Activated CD4-positive, CD25-positive, alpha-beta regulatory T cell (primary cell): ENCODE data around the gene TMX2.
"Not testable (repeated sequence)": the region's sequence is repeated elsewhere in the genome, so short reads cannot be mapped to it uniquely, and the experiment has no call there.

Experiments used
- DNase-seq, 4 experiments: peaks; one replicate each; lab custom pipeline; 2025; lab: John Stamatoyannopoulos, UW

TMX2 gene

DNA sequence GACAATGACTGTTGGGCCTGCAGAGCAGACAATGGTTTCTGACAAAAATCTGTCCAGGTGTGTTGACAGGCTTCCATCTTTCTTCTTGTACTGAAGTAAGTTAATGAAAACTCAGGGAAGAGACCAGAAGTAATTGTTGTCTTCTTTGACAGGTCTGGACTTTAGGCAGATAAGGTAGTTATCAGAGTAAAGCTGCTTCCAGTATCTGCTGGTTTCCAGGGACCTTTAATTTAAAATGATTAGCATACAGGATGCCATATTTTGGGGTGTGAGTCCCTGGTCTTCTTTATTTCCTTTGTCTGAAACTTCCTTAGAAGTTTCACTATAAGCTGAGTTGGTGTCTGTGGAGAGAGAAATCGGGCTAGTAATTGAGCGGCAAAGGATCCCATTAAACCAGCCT lies 1.4 kb downstream of the TMX2 start:
- DNase-seq = no peak

DNA sequence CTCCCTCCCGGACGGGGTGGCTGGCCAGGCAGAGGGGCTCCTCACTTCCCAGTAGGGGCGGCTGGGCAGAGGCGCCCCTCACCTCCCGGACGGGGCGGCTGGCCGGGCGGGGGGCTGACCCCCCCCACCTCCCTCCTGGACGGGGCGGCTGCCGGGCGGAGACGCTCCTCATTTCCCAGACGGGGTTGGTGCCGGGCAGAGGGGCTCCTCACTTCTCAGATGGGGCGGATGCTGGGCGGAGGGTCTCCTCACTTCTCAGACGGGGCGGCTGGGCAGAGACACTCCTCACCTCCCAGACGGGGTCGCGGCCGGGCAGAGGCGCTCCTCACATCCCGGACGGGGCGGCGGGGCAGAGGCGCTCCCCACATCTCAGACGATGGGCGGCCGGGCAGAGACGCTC lies 4.3 kb downstream of the TMX2 start:
- DNase-seq = not testable (repeated sequence)

DNA sequence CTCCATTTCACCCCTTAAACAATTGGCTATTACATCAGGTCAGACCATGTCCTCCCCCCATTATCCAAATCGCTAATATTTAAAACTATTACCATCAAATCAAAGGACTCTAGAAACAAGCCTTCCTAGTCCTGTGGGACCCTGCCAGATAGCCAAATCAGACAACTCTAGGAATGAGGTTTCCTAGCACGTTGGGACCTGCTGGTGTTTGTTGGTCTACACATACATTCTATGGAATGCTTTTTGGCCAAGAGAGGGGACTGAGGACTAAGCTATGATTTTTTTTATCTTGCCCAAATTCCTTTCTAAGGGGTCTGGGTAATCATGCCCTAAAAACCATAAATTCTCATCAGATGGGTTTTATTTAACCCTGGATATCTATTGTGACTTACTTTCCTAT lies 14.8 kb downstream of the TMX2 start:
- DNase-seq = no peak

DNA sequence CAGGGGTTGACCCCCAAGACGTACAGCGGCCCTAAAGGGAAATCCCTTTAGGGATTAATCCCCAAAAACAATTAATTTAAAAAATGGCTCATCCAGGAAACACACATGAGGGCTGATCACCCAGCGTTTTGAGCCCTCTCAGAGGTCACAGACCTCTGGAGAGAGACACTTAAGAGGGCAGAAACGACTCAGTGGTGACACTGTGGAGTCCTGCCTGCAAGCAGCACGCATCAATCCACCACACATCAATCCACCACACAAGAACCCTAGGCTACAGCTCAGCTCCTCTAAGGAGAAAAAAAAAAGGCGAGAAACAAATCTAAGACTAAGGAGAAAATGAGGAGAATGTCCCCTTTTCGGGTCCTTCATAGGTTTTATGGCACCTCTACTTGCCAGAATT lies 16.4 kb downstream of the TMX2 start:
- DNase-seq = no peak

DNA sequence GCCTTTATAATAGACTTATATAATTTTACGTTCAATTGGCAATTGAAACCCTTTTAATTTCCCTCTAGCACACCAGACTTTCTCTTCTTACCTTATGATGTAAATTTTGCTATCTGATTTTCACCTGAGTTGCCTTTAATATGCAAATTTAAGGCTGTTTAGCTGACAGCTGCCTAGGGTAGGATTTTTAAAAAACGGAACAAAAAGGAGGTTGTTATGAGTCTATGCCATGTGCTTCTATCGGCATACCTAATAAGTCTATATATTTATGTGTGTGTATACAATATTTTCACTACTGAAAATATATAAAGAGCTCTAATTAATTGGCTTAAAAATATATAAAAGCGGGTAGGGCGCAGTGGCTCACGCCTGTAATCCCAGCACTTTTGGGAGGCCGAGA lies 17.1 kb downstream of the TMX2 start:
- no peak for DNase-seq

DNA sequence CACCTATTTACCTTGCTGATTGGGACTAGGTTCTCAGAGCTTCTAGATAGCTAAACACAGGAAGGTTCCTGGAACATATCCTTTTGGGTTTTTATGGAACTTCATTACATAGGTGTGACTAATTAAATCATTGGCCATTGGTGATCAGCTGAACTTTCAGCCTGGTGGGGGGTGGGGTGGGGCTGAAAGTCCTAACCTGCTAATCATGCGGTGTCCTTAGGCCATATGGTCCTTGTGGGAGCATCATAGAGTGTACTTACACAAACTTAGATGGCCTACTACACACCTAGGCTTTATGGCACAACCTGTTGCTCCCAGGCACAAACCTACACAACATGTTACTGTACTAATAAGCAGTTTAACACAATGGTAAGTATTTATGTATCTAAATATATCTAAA lies 20.3 kb downstream of the TMX2 start:
- no peak for DNase-seq

DNA sequence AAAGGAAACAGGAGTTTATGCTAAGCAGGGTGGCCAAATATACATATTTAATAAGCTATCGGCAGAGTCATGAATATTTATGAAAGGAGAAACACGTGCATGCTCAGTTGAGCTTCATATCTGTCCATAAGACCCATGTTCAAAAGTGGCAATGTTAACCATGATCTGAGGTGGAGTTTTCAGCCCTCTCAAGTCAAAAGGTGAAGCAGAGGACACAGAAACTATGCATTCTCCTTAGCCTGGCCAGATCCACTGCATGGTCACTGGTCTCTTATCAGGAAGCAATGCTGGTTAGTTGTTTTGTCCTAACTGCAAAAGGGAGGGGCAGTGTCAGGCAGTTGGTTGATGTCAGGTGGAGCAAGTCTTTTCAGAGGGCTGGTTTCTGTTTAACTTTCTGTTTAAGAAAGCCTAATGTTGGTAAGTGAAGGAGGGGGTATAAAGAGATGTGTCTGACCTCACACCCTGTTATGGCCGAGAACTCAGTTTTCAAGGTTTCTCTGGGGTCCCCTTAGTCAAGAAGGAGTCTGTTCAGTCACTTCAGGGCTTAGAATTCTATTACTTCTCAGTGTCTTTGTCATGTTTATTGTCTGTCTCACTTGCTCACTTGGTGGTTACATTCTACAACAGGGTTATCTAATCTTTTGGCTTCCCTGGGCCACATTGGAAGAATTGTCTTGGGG lies 23.4 kb downstream of the TMX2 start:
- no peak for DNase-seq

DNA sequence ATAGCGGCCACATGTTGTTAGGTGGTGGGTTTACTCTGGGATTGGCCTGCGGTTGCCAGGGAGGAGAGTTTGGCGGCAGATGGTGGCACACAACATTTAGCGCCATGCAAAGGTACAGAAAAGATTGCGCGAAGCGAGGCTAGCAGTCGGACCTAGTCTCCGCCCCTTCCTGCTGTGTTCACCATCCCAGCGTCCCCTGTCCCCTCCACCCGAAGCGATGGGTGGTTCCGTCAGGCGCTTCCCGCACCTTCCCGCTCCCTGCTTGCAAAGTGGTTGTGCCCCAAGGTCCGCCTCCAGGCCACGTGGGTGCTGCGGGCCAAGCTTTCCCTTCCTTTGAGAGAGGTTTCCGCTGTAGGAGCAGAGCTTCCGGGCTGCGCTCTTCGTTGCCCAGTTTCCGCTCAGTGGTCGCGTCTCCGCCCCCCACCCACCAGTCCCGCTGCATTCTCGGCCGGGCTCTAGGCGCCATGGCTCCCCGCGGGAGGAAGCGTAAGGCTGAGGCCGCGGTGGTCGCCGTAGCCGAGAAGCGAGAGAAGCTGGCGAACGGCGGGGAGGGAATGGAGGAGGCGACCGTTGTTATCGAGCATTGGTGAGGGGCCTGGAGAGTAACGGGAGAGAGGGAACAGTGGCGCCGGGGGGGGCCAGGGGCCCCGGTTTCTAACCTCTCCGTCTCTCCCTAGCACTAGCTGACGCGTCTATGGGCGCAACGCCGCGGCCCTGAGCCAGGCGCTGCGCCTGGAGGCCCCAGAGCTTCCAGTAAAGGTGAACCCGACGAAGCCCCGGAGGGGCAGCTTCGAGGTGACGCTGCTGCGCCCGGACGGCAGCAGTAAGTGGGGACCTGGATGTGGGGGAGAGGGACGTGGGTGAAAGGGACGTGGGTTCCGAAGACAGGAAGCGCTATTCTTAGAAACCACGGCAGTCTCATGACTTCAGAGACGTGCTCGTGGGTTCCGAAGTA lies 29.0 kb downstream of the TMX2 start, which contains the start of gene SELENOH:
SELENOH (plus strand) TSS at position 360 of the 955 bp plus-strand sequence; CDS start at position 465, 105 bp downstream.
- peak; percentile 78 to 84 (median 79) for DNase-seq

DNA sequence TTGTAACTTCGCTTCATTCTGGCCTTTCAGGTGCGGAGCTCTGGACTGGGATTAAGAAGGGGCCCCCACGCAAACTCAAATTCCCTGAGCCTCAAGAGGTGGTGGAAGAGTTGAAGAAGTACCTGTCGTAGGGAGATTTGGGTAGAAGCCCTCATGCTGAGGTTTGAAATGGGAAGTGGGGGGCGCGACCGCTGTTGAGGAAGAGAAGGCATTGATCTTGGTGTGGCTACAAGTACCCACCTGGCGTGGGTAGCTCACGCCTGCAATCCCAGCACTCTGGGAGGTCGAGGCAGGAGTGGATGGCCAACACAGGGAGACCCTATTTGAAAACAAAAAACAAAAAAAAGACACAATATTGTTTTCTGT lies 29.7 kb downstream of the TMX2 start:
- no peak for DNase-seq

DNA sequence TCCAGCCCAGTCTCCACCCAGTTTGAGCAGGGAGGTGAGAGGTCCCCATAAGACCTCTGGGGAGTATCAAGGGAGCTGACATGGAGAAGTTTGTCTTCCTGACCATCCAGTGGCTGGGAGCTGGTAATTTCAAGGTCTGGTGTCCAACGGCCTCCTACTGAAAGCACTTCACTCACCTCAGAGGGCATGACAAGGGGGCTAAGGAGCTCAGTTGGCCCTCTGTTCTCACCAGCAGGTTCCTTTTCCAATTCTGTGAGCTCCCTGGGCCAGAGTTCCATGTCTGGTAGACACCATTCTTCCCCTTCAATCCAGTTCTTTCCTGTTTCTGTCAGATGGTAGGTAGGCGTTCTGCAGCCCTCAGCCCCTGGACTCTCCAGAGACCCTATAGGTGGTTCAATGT lies 32.0 kb downstream of the TMX2 start:
- DNase-seq = no peak

DNA sequence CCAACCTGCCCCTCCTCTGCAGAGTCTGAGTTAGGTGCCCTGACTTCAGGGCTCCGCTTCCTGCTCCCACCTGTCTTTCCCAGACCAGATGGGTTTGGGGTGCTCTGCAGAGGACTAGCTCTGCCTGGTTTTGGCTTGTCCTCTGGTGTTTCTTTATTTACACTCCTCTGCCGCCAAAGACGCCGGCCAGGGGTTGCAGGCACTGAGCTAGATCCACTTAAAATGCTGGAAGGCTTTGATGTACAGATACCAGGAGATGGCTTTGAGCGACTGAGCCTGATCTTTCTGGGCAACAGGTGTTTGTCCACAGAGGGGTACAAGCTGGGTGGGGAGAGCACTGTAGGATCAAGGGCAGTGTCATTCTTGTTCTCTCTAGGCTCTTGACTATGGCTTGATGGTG lies 32.8 kb downstream of the TMX2 start:
- DNase-seq = no peak

DNA sequence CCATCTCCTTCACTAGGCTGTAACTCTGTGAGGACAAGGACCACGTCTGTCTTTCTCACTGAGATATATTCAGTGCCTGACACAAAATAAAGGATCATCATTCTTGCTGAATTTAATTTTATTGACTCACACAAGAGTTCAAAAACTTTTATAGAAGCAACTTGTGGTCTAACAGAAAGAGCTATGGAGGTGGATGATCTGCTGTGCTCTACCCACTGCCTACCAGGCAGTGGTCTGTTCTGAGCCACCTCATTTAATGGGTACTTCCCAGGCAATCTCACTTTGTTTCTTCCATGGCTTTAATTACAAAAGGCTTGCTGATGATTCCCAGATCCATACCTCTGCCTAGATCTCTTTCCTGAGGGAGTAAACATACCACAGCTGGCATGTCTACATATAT lies 34.5 kb downstream of the TMX2 start:
- no peak for DNase-seq

DNA sequence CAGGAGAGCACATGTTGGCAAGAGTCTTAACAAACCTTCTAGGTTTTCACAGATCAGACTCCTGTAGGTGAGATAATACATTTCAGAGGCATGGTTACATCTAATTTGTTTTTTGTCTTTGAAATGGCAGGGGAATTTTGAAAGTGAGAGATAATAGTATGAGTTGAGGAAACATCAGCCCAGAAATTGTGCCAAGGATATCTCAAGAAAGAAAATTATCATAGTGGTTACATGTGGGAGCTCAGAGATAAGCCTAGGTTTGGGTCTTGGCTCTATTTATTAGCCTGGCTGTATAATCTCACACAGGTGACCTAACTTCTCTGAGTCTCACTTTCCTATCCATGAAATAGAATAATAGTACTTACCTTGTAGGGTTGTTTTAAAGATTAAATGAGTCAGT lies 38.8 kb downstream of the TMX2 start:
- no peak for DNase-seq

DNA sequence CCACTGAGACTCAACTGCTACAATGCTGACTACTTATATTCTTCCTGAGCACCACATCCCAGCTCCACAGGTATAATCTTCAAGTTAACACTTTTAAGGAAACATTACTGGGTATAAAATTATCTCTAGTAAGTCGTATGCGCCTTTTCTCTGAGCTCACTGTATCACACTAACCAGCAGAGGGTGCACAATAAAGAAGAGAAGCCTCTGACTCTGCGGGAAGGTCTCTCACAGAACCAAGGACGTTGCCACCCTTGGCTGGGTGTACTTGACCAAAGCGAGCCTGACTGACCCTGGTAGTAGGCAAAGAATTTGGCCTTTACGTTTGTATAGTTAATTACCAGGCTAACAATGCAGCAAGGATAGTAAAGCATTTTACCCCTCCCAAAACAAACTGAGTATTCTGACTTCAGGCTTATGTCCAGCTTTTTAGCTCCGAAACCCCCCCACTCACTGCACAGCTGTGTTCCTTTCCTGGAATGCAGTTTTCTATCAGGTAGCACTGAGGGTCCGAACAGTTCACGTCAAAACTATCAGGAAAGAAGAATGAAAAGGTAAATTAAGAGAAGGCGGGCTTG lies 39.4 kb downstream of the TMX2 start, which contains the start of gene BTBD18:
BTBD18 (minus strand) TSS at position 144 of the 578 bp plus-strand sequence. CDS start 631 bp downstream, outside the sequence.
- DNase-seq = no peak

DNA sequence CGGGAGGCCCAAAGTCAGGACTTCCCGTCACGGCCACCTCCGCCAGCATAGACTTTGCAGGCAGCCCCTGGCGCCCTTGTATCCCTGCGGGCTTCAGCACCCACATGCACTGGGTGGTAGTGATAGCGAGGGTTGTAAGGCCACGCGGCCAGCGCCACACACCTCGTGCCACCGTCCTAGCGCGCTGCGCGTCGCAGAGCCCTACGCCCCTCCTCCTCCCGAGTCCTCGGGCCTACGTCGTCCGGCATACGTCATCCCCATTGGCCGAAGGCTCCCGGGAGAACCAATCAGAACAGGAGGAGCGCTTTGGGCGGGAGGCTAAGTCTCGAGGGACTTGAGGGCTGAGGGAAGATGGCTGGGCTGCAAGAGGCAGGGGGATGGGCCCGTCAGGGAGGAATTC lies 40.6 kb downstream of the TMX2 start:
- DNase-seq = no peak

DNA sequence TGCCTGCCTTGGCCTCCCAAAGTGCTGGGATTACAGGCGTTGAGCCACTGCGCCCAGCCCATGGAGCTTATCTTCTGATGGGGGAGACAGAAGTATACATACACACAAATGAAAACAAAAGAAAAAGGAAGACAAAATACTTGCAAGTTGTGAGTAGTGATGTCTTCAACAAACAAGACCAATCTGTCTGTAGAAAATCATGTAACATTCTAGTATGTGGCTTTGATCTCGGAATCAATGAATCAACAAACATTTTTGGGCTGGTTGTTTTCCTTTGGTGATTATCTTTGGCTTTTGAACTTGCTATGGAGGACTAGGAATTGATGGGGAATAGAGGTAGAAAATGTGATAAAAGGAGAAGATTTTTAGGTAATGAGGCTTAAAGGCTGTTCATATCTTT lies 45.8 kb downstream of the TMX2 start:
- no peak for DNase-seq

DNA sequence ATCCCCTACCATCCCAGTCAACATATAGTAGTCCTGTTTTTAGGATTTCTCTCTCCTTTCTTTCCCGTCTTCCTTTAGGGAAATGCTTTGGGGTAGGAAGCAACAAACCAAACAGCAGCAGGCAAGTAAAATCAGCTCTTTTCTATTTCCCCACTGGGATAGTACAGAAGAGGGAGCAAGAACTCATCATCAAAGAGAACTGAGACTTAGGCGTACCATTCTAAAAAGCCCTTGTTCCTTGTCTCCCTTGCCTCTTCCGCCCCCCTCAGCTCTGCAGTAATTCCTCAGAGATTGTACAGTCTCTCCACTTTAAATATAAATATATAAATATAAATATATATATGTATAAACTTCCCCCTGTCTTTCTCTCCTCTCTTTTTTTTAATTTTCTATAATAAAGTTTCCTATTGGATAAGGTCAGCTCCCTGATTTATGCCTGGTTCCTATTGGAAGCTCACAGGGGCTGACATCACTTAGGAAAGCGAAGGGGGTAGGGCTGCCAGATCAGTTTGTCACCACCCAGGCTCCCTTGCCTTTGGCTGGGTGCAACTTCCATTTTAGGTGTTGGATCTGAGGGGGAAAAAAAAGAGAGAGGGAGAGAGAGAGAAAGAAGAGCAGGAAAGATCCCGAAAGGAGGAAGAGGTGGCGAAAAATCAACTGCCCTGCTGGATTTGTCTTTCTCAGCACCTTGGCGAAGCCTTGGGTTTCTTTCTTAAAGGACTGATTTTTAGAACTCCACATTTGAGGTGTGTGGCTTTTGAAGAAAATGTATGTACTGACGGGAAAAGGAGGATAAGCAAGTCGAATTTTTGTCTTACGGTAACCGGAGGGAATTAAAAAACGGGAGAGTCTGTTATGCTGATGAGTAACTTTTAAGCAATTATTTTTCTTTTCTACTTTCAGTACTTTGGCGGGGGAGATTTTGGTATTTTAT lies 49.2 kb downstream of the TMX2 start, which contains the start of gene CTNND1:
CTNND1 (plus strand) TSS at position 502 of the 934 bp plus-strand sequence. CDS start 29,677 bp downstream, outside the sequence.
- no peak for DNase-seq

DNA sequence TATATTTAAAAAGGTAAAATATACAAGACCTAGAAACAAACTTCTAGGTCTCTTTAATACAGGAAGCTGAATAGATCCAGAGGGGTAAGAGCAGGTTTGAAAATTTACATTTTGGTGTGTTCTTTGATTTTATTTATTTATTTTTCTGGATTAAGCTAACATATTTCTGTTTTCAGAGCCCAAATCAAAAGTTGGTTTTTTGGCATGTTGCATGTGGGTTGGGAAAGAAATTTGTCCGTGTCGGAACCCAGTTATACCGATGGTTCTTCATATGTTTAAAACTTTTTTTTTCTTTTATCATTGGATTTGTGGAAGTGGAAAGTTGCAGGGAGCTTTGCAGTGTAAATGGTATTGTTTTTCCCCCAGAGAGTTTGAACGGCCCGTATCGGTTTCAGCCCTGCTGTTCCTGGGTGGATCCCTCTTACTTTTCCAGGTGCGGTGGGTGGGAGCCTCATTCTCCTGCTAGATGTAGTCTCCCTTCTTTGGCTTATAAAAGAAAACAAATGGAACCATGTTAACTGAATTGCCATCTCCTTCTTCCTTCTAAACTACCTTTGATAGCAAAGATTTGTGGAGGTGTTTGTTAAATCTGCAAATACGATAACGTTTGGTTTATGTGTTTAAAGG lies 50.0 kb downstream of the TMX2 start:
- DNase-seq = no peak

DNA sequence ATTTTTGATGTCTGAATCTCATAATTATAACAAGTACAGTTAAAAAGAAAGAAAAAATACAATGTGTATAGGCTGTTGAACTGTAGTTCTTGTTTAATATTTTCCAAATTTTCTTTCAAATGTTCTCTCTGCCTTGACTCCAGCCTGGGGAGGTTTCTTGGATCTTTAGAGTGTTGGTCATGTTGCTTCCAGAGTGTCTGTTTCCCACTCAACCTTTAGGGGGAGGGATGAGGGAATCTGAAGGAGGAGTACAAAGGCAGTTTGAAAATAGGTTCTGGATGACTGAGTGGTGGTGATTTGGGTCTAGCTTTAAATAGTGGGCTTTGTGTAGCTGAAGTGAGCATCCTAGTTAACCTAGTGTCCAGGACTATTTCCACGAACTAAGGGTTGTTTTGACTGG lies 51.2 kb downstream of the TMX2 start:
- DNase-seq = no peak

DNA sequence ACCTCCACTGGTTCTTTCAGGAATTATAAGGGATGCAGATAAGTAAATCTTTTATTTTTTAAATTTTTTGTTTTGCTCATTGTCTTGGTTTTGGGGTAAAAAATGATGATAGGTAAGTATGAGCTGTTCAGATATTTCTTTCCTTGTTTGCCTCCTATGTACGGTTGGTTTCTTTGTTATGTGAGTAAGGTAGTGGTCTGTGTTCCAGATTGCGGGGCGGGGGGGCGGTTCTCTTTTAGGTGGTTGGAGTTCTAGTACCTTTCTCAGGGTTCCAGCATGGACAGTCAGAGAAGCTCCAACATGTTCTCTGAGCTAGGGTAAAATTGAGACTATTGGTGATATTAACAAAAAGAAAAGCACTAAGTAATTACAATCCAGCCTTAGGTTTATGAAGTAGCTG lies 51.6 kb downstream of the TMX2 start:
- DNase-seq = no peak

DNA sequence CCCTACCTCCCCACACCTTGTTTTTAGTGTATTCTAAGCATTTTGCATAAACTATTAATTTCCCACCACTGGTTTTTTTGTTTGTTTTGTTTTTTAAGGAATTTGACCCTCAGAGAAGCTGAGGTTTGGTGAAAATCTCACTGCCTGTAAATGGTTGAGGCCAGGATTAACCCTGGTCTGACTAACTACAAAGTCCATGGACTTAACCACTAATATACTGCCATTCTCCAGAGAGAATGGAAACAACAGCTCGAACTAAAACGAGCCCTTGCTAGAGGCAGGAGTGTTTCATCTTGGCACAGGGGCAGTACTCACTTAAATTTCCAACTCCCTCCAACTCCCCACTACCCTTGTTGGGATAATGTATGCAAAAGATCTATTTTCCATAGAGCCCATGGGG lies 52.2 kb downstream of the TMX2 start:
- no peak for DNase-seq
